Fibroblast of peridontal ligament (primary cell): Measurements from ENCODE around the gene MAEL.

Experiments
- DNase-seq: peaks from one replicate; pipeline ENCODE4 v3.0.0-alpha.2; 2010; ENCODE audit errors: extremely low read depth

The MAEL gene

GRCh38 chr1:166988974-166989515, at the start of gene MAEL:
Gene MAEL (plus strand): TSS chr1:166989280. CDS start chr1:166989353, 73 bp downstream.
- DNase-seq: no peak

GRCh38 chr1:166939741-166940375, 49.2 kb upstream of the MAEL start:
- DNase-seq: no peak

GRCh38 chr1:166944186-166944967, 44.7 kb upstream of the MAEL start:
- DNase-seq: no peak

- peak; percentile 25 for DNase-seq
Measured at GRCh38 chr1:166947398-166948043, 41.6 kb upstream of the MAEL start.

GRCh38 chr1:166948856-166949350, 40.2 kb upstream of the MAEL start:
- DNase-seq: no peak

- no peak for DNase-seq
Measured at GRCh38 chr1:166950156-166950555, 38.9 kb upstream of the MAEL start.

GRCh38 chr1:166951050-166951449, 38.0 kb upstream of the MAEL start:
- DNase-seq: no peak

- DNase-seq: peak; percentile 11
Measured at GRCh38 chr1:166952002-166952746, 36.9 kb upstream of the MAEL start.

- no peak for DNase-seq
Measured at GRCh38 chr1:166953491-166953890, 35.6 kb upstream of the MAEL start.

GRCh38 chr1:166956057-166956850, 32.8 kb upstream of the MAEL start:
- DNase-seq: no peak

GRCh38 chr1:166956872-166957271, 32.2 kb upstream of the MAEL start:
- no peak for DNase-seq

GRCh38 chr1:166960858-166961474, 28.1 kb upstream of the MAEL start:
- no peak for DNase-seq

- no peak for DNase-seq
Measured at GRCh38 chr1:166969074-166969677, 19.9 kb upstream of the MAEL start.

GRCh38 chr1:166971252-166971651, 17.8 kb upstream of the MAEL start:
- DNase-seq: no peak

- no peak for DNase-seq
Measured at GRCh38 chr1:166972193-166972592, 16.9 kb upstream of the MAEL start.

- DNase-seq: no peak
Measured at GRCh38 chr1:166972826-166973225, 16.3 kb upstream of the MAEL start.

GRCh38 chr1:166974647-166975345, 14.3 kb upstream of the MAEL start:
- DNase-seq: no peak

GRCh38 chr1:166975361-166976129, 13.5 kb upstream of the MAEL start, which contains the start of gene ILDR2:
Gene ILDR2 (minus strand): TSS chr1:166975540. CDS start chr1:166975268, 272 bp downstream.
- peak; percentile 23 for DNase-seq
